K562 (cell line): ENCODE data around the gene PPP4R3B. TPM values are rescaled to one million over a fixed set of nuclear protein-coding genes. Genes with fewer than 3 reads are reported as not detected.
A peak's percentile ranks its signal among the peaks of the same experiment; 100 is the strongest.

Experiments
- BRD9 ChIP-seq: fragments of 450-650 bp; IDR thresholded peaks from 2 replicates; pipeline ENCODE4 v1.6.1; 2018; ENCODE audit warnings: low read depth; ENCODE audit not compliant: partially characterized antibody
- CHD1 ChIP-seq: fragments of 200-600 bp; sonication (generic); IDR thresholded peaks from one replicate; pipeline ENCODE4 v1.6.1; 2012; ENCODE audit warnings: mild to moderate bottlenecking, moderate library complexity, low read length, inconsistent platforms
- CSDE1 ChIP-seq, 2 experiments: fragments of 450-650 bp; IDR thresholded peaks; 2 replicates each; pipeline ENCODE4 v1.6.1; 2016; ENCODE audit warnings: mild to moderate bottlenecking in 1 of 2
- NCOA6 ChIP-seq: fragments of 450-650 bp; IDR thresholded peaks from 2 replicates; pipeline ENCODE4 v1.6.1; 2017; ENCODE audit warnings: mild to moderate bottlenecking
- RCOR1 ChIP-seq, 2 experiments: IDR thresholded peaks; 2 replicates each; pipeline ENCODE4 v1.6.1; 2012; ENCODE audit warnings: low read depth in 2 of 2, low read length in 2 of 2, borderline replicate concordance in 1 of 2, improper control_type of control experiment in 1 of 2
- REST ChIP-seq, 2 experiments: fragments of 450-650 bp; formaldehyde crosslinking in 1 of 2; IDR thresholded peaks; 2 replicates each; pipeline versions ENCODE4 v1.4.0 to v1.6.1; 2014 to 2020; ENCODE audit warnings: mild to moderate bottlenecking in 2 of 2, borderline replicate concordance in 1 of 2, low read depth in 1 of 2
- TAF15 ChIP-seq: fragments of 200-400 bp; formaldehyde crosslinking; IDR thresholded peaks from 2 replicates; pipeline ENCODE4 v1.6.1; 2017; ENCODE audit warnings: mild to moderate bottlenecking, low read depth, low read length, moderate library complexity
- ZBTB11 ChIP-seq, 3 experiments: fragments of 200-800 bp in 1 of 3; fragments of 250-450 bp in 1 of 3; fragments of 450-650 bp in 1 of 3; sonication (Bioruptor Pico) in 1 of 3; sonication (Bioruptor generic) in 1 of 3; formaldehyde crosslinking in 1 of 3; IDR thresholded peaks; 2 replicates each; pipeline versions ENCODE4 v1.6.1 to v1.8.0; 2016 to 2022; ENCODE audit warnings: mild to moderate bottlenecking in 2 of 3, missing genetic modification characterization in 2 of 3, missing compliant biosample characterization in 1 of 3, moderate library complexity in 1 of 3
- polyA plus RNA-seq, 8 experiments: library from polyadenylated mRNA; depleted of rRNA in 4 of 8; stranded (reverse) in 5 of 8; unstranded in 3 of 8; fragments of >200 nt; fragmentation: Nextera tagmentation in 2 of 8; fragmentation: Illumina TruSeq in 1 of 8; extraction: Ambion mirVana in 2 of 8; extraction: Trizol in 1 of 8; gene quantifications; 2 replicates each; pipeline versions ENCODE4 v1.2.1 to v1.2.3, GENCODE V29; 2011 to 2014; ENCODE audit warnings: inconsistent platforms in 1 of 8, missing spikeins in 1 of 8
- total RNA-seq, 7 experiments: library from RNA; depleted of rRNA in 6 of 7; stranded (reverse); fragments of >200 nt in 6 of 7; fragmentation: Illumina TruSeq in 2 of 7; extraction: Trizol in 2 of 7; gene quantifications; 2 replicates each; pipeline versions ENCODE4 v1.2.1 to v1.2.3, GENCODE V29; 2011 to 2021; ENCODE audit warnings: low replicate concordance in 1 of 7
- TF ChIP-seq, protein P1 (sequence below): IDR thresholded peaks from 2 replicates; pipeline ENCODE4 v1.6.1; 2011; ENCODE audit warnings: borderline replicate concordance, low read depth, mild to moderate bottlenecking, moderate library complexity, low read length; ENCODE audit not compliant: insufficient read depth, poor library complexity, severe bottlenecking

PPP4R3B gene
- total and polyA plus RNA-seq, 9 of the 15 experiments (the other 6 are each of a cell fraction or from before 2014, with no cell fraction given) = 13.2 to 59.2 (median 41.9) TPM

GRCh38 chr2:55617175-55618024 lies at the start of gene PPP4R3B (continued):
- TF ChIP-seq REST (IDR thresholded peaks at IDR 0.05; ENCODE audit: borderline replicate concordance) = peak; percentile 1; the same call in 1 of the 2 replicates
- no peak; the same call in 1 of the 2 replicates for TF ChIP-seq REST (CRISPR knock-in tag; IDR thresholded peaks at IDR 0.05; ENCODE audit: low read depth)
- peak; percentile 85 for TF ChIP-seq BRD9
- TF ChIP-seq, protein P1, sequence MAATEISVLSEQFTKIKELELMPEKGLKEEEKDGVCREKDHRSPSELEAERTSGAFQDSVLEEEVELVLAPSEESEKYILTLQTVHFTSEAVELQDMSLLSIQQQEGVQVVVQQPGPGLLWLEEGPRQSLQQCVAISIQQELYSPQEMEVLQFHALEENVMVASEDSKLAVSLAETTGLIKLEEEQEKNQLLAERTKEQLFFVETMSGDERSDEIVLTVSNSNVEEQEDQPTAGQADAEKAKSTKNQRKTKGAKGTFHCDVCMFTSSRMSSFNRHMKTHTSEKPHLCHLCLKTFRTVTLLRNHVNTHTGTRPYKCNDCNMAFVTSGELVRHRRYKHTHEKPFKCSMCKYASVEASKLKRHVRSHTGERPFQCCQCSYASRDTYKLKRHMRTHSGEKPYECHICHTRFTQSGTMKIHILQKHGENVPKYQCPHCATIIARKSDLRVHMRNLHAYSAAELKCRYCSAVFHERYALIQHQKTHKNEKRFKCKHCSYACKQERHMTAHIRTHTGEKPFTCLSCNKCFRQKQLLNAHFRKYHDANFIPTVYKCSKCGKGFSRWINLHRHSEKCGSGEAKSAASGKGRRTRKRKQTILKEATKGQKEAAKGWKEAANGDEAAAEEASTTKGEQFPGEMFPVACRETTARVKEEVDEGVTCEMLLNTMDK = peak; percentile 98
- TF ChIP-seq CHD1 = peak; percentile 92
- TF ChIP-seq ZBTB11 (CRISPR knock-in tag; IDR thresholded peaks at IDR 0.05) = peak in 1 of 3 experiments; percentile 79; a peak in 2 of 6 replicates
- TF ChIP-seq RCOR1 (IDR thresholded peaks at IDR 0.05; ENCODE audit: borderline replicate concordance in 1 of 2, low read depth in 2 of 2, low read length in 2 of 2) = peak in 1 of 2 experiments; percentile 57; a peak in 2 of 4 replicates
- TF ChIP-seq TAF15 = no peak
- no peak for TF ChIP-seq NCOA6
- TF ChIP-seq CSDE1 (IDR thresholded peaks at IDR 0.05) = no peak
